Naive thymus-derived CD8-positive, alpha-beta T cell (primary cell): ENCODE measurements around the gene ELMOD1. TPM values are rescaled to one million over a fixed set of nuclear protein-coding genes. Genes with fewer than 3 reads are reported as not detected.

Source experiments
- ATAC-seq, 2 donors: fragments of 150-1000 bp; cut with Tn5 transposase in 1 of 2; sonication (Bioruptor Pico), chemical (Tn5 transposase) in 1 of 2; 1 replicate in 1 of 2; 2 replicates in 1 of 2; pipeline ENCODE4 v1.10.0; 2021; ENCODE audit warnings: mild to moderate bottlenecking in 2 of 2, moderate library complexity in 2 of 2
- POLR2A ChIA-PET: fragments of 350-600 bp; sonication (Branson Sonifier 250); formaldehyde crosslinking; loops from one replicate; lab custom pipeline; 2021; ENCODE audit warnings: antibody characterized with exemption; lab: Charles Lee
- DNase-seq, 10 donors: peaks; one replicate each; pipeline versions ENCODE4 v3.0.0 to v3.0.0-alpha.2; 2020 to 2022
- H3K27ac Mint-ChIP-seq, 10 donors: one replicate each; pipeline ENCODE4 v1.8.0; 2020 to 2022; ENCODE audit warnings: mild to moderate bottlenecking in 10 of 10, mixed read lengths in 10 of 10, moderate library complexity in 4 of 10, inconsistent platforms in 1 of 10
- H3K27me3 Mint-ChIP-seq, 5 donors: one replicate each; pipeline ENCODE4 v1.8.0; 2021 to 2022; ENCODE audit warnings: mixed read lengths in 5 of 5
- H3K36me3 Mint-ChIP-seq, 3 donors: one replicate each; pipeline ENCODE4 v1.8.0; 2020 to 2022; ENCODE audit warnings: mixed read lengths in 3 of 3, mild to moderate bottlenecking in 2 of 3, inconsistent platforms in 1 of 3
- H3K4me1 Mint-ChIP-seq, 4 donors: one replicate each; pipeline ENCODE4 v1.8.0; 2021 to 2022; ENCODE audit warnings: mixed read lengths in 4 of 4
- H3K4me3 Mint-ChIP-seq, 10 donors: one replicate each; pipeline ENCODE4 v1.8.0; 2020 to 2022; ENCODE audit warnings: mild to moderate bottlenecking in 10 of 10, mixed read lengths in 10 of 10, moderate library complexity in 6 of 10, inconsistent platforms in 1 of 10
- H3K9me3 Mint-ChIP-seq, 9 donors: one replicate each; pipeline ENCODE4 v1.8.0; 2020 to 2022; ENCODE audit warnings: mixed read lengths in 9 of 9, mild to moderate bottlenecking in 3 of 9, inconsistent platforms in 1 of 9, moderate library complexity in 1 of 9
- polyA plus RNA-seq, 3 donors: library from polyadenylated mRNA; unstranded; fragments of 300-500 nt; fragmentation: Illumina TruSeq; gene quantifications; one replicate each; pipeline ENCODE4 v1.2.3, GENCODE V29; 2021
- total RNA-seq, 8 experiments: library from RNA in 2 of 8; stranded (reverse) in 2 of 8; gene quantifications; one replicate each; pipeline ENCODE4 v1.2.3 and lab custom pipeline; 2021 to 2026

The ELMOD1 gene
- total and polyA plus RNA-seq, 5 experiments from 2014 or later, result not detected

DNA sequence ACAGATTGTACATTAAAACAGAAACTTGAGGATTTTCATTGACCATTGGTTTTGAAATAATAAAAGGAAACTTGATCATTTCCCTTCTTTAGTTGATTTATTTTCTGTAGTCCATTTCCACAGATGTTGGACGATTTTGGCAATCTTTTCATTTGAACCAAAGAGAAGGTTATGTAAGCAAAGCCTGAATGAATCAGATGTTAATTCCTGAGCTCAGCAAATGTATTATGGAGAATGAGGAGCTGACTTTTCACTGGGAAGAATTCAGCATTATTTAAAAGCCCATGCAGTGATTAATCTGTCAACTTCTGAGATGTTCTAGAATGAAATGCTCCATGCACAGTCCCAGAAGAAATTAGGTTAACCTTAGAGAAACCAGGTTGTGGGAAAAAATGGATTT lies 29.0 kb downstream of the ELMOD1 start:
- POLR2A ChIA-PET, result no interaction called here
- Mint-ChIP-seq H3K4me3 (no peak overlapping the region), H3K27me3 (peaks cover 19 to 56% (median 25%) of the 10 kb centered on the region in 5 donors), H3K4me1 (no peaks in the 10 kb centered on the region), H3K9me3 (no peaks in the 10 kb centered on the region), H3K36me3 (no peaks in the 10 kb centered on the region), H3K27ac (no peak overlapping the region)
- DNase-seq (no peak), ATAC-seq (no peak)

GRCh38 chr11:107621081-107621480 lies 30.1 kb downstream of the ELMOD1 start:
- no peaks in the 10 kb centered on the region for H3K4me1 Mint-ChIP-seq

GRCh38 chr11:107623183-107623582 lies 32.2 kb downstream of the ELMOD1 start:
- DNase-seq (no peak), ATAC-seq (no peak)
- POLR2A ChIA-PET, result no interaction called here
- peaks cover 14 to 68% (median 30%) of the 10 kb centered on the region in 5 donors for H3K27me3 Mint-ChIP-seq
- no peak overlapping the region for H3K4me3 Mint-ChIP-seq
- H3K36me3 Mint-ChIP-seq, result no peaks in the 10 kb centered on the region
- H3K27ac Mint-ChIP-seq, result no peak overlapping the region
- H3K4me1 Mint-ChIP-seq, result no peaks in the 10 kb centered on the region
- no peaks in the 10 kb centered on the region for H3K9me3 Mint-ChIP-seq

More at GRCh38 chr11:107621081-107621480, 30.1 kb downstream of the ELMOD1 start:
- Mint-ChIP-seq H3K27me3 (peaks cover 19 to 68% (median 33%) of the 10 kb centered on the region in 5 donors), H3K27ac (no peak overlapping the region), H3K36me3 (no peaks in the 10 kb centered on the region), H3K4me3 (no peak overlapping the region), H3K9me3 (no peaks in the 10 kb centered on the region)
- ATAC-seq, result no peak
- DNase-seq, result no peak
- POLR2A ChIA-PET, result no interaction called here

DNA sequence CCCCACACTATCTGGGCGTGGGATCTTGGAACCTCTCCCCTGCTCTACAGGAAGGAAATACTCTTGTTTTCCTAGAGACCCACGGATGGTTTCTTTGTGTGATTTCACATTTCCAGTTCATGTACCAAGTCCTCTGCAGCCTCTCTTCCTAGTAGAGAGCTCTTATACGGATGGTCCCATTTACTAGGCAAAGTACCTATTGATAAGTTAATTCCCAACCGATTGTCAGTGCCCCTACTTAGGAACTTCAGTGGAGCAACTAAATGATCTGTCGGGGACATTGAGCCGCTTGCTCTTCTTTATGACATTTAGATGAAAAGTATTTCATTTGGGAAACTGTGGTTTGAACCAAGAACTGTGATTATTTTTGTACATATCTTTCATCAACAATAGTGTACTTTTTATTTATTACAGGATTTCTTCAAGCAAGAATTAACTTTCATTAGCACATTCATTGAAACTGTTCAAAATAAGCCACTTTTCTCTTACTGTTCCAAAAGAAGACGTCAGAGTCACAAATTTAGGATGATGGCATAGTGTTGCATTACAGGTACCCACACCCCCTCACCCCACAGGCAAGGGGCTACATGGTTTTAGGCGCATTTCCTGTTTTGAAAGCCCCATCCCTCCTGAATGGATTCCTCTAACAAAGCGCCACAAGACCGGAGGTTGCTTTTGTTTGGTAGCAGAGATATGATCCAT lies 34.2 kb downstream of the ELMOD1 start:
- DNase-seq, result no peak
- Mint-ChIP-seq H3K4me3 (no peak overlapping the region), H3K27me3 (peaks cover 19 to 73% (median 34%) of the 10 kb centered on the region in 5 donors), H3K27ac (no peak overlapping the region), H3K9me3 (no peaks in the 10 kb centered on the region), H3K36me3 (no peaks in the 10 kb centered on the region), H3K4me1 (no peaks in the 10 kb centered on the region)
- no peak for ATAC-seq
- POLR2A ChIA-PET, result no interaction called here

DNA sequence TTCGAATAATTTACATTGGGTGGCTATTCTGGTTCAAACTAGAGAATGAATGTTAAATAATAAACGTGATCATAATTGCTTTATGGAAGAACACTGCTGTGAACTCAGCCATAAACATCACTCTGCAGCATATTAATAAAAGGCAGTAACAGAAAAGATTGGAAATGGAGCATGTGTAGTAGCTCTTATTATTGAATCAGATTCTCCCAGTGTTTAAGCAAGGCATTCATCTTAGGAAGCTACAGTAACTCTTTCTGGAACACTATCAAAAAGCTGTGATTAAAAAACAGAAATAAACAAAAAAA lies 34.7 kb downstream of the ELMOD1 start:
- peaks cover 22 to 70% (median 36%) of the 10 kb centered on the region in 5 donors for H3K27me3 Mint-ChIP-seq
- H3K4me3 Mint-ChIP-seq, result no peak overlapping the region
- POLR2A ChIA-PET, result no interaction called here
- no peaks in the 10 kb centered on the region for H3K4me1 Mint-ChIP-seq
- ATAC-seq (no peak), DNase-seq (no peak)
- no peaks in the 10 kb centered on the region for H3K36me3 Mint-ChIP-seq
- H3K27ac Mint-ChIP-seq, result no peak overlapping the region
- H3K9me3 Mint-ChIP-seq, result no peaks in the 10 kb centered on the region

DNA sequence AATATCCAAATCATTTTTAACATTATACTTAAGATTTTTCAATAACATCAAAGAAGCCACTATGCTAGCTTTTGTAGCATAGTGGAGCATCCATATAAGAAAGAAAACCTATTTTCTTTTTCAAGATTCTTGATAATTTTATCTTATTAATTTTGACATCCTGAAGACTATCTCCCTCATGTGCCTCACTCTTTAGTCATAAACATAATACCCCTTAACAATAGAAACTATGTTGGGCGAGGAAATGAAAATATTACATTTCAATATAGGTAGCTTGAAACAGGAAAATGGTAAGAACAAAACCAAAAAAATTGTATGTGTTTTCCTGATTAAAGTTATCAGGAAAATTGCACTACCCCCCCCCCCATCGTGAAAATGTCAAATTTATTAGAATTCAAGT lies 40.1 kb downstream of the ELMOD1 start:
- POLR2A ChIA-PET, result no interaction called here
- Mint-ChIP-seq H3K4me1 (peaks cover 0 to 1% (median 0%) of the 10 kb centered on the region in 4 donors), H3K36me3 (no peaks in the 10 kb centered on the region), H3K9me3 (no peaks in the 10 kb centered on the region), H3K4me3 (no peak overlapping the region), H3K27ac (no peak overlapping the region), H3K27me3 (peaks cover 20 to 48% (median 31%) of the 10 kb centered on the region in 5 donors)
- ATAC-seq (no peak), DNase-seq (no peak)

- no peaks in the 10 kb centered on the region for H3K9me3 Mint-ChIP-seq
- no peak overlapping the region for H3K4me3 Mint-ChIP-seq
- H3K36me3 Mint-ChIP-seq, result no peaks in the 10 kb centered on the region
- H3K4me1 Mint-ChIP-seq, result peaks cover 0 to 1% (median 0%) of the 10 kb centered on the region in 4 donors
- DNase-seq, result no peak
- no peak overlapping the region for H3K27ac Mint-ChIP-seq
- POLR2A ChIA-PET, result no interaction called here
- H3K27me3 Mint-ChIP-seq, result peaks cover 18 to 48% (median 29%) of the 10 kb centered on the region in 5 donors
- no peak for ATAC-seq
Observed at GRCh38 chr11:107631931-107632330, 41.0 kb downstream of the ELMOD1 start.

DNA sequence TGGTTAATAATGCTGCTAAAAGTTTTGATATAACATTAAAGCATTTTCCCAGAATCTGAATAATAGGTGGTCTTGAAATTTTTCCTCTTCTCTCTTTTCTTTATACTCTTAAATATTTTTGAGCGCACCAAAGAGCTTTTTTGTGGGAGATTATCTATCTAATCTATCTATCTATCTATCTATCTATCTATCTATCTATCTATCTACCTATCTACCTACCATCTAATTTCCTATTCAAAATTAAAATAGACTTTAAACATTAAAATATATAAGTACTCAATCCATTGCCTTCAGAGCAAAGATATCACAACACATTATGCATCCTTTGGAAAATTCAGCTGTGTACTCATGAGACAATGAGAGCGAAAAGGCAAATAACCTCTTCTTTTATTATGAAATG lies 55.8 kb downstream of the ELMOD1 start:
- POLR2A ChIA-PET, result no interaction called here
- ATAC-seq, result no peak
- H3K27ac Mint-ChIP-seq, result no peak overlapping the region

DNA sequence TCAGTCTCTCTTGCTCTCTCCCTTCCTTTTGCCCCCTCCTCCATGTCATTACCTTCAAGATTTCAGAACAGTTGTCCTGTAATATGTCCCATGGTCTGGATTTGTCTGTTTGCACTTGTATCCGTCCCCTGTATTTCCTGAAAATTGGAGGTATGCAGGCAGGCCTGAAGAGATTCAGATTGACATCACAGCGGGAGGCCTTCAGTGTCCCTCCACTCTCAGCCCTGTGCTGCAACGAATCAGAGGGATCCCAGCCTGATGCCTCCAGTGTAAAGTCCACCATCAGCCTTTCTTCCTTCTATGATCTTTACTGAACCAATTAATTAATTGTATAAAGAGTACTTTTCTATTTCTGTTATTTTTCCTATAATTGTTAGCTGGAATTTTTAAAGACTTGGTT lies 57.3 kb downstream of the ELMOD1 start:
- POLR2A ChIA-PET, result no interaction called here
- H3K27ac Mint-ChIP-seq, result no peak overlapping the region
- no peak for ATAC-seq

More for the DNA sequence above, 55.8 kb downstream of the ELMOD1 start:
- no peak overlapping the region for H3K4me3 Mint-ChIP-seq
- H3K9me3 Mint-ChIP-seq, result peaks cover 0 to 2% (median 0%) of the 10 kb centered on the region in 9 donors
- no peaks in the 10 kb centered on the region for H3K36me3 Mint-ChIP-seq
- DNase-seq, result no peak
- H3K4me1 Mint-ChIP-seq, result no peaks in the 10 kb centered on the region
- H3K27me3 Mint-ChIP-seq, result peaks cover 6 to 26% (median 13%) of the 10 kb centered on the region in 5 donors

DNA sequence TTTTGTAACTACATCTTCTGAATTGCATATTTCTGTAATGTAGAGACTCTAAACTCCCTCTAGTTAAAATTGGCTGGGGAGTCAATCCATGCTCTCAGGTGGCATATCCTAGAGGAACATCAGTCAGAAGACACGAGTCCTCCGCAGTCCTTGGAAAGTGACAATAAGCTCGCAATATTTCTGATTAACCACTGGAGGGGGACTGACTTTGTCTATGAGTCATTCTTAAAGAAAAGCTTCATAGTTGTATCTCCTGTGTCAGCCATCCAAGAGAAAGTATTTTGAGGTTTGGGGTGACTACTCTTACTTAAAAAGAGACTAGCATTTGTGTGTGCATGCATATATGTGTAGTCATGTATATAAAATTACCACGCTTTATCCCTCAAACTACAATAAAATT lies 60.7 kb downstream of the ELMOD1 start:
- POLR2A ChIA-PET, result no interaction called here
- peaks cover 11 to 31% (median 16%) of the 10 kb centered on the region in 5 donors for H3K27me3 Mint-ChIP-seq
- H3K27ac Mint-ChIP-seq, result no peak overlapping the region
- H3K9me3 Mint-ChIP-seq, result no peaks in the 10 kb centered on the region
- no peaks in the 10 kb centered on the region for H3K36me3 Mint-ChIP-seq
- no peak overlapping the region for H3K4me3 Mint-ChIP-seq
- ATAC-seq, result no peak
- no peaks in the 10 kb centered on the region for H3K4me1 Mint-ChIP-seq
- no peak for DNase-seq

More for the DNA sequence above, 57.3 kb downstream of the ELMOD1 start:
- peaks cover 0 to 2% (median 0%) of the 10 kb centered on the region in 9 donors for H3K9me3 Mint-ChIP-seq
- no peak for DNase-seq
- peaks cover 10 to 26% (median 15%) of the 10 kb centered on the region in 5 donors for H3K27me3 Mint-ChIP-seq
- no peaks in the 10 kb centered on the region for H3K36me3 Mint-ChIP-seq
- H3K4me1 Mint-ChIP-seq, result no peaks in the 10 kb centered on the region
- no peak overlapping the region for H3K4me3 Mint-ChIP-seq

- H3K27ac Mint-ChIP-seq, result no peak overlapping the region
- ATAC-seq (no peak), DNase-seq (no peak)
- no peaks in the 10 kb centered on the region for H3K36me3 Mint-ChIP-seq
- H3K9me3 Mint-ChIP-seq, result no peaks in the 10 kb centered on the region
- H3K4me3 Mint-ChIP-seq, result no peak overlapping the region
- H3K4me1 Mint-ChIP-seq, result no peaks in the 10 kb centered on the region
- POLR2A ChIA-PET, result no interaction called here
- peaks cover 13 to 30% (median 17%) of the 10 kb centered on the region in 5 donors for H3K27me3 Mint-ChIP-seq
Observed at GRCh38 chr11:107653076-107653475, 62.1 kb downstream of the ELMOD1 start.

- Mint-ChIP-seq H3K9me3 (no peaks in the 10 kb centered on the region), H3K27ac (no peak overlapping the region), H3K27me3 (peaks cover 8 to 15% (median 9%) of the 10 kb centered on the region in 5 donors), H3K4me3 (no peak overlapping the region), H3K36me3 (no peaks in the 10 kb centered on the region), H3K4me1 (no peaks in the 10 kb centered on the region)
- POLR2A ChIA-PET, result no interaction called here
- DNase-seq, result no peak
- ATAC-seq, result no peak
Observed at GRCh38 chr11:107655602-107656001, 64.7 kb downstream of the ELMOD1 start.

- H3K4me1 Mint-ChIP-seq, result no peaks in the 10 kb centered on the region
- POLR2A ChIA-PET, result no interaction called here
Observed at GRCh38 chr11:107659310-107659709, 68.4 kb downstream of the ELMOD1 start.

GRCh38 chr11:107660066-107660465 lies 69.1 kb downstream of the ELMOD1 start:
- POLR2A ChIA-PET, result no interaction called here
- no peak for ATAC-seq
- no peaks in the 10 kb centered on the region for H3K4me1 Mint-ChIP-seq
- H3K36me3 Mint-ChIP-seq, result no peaks in the 10 kb centered on the region
- DNase-seq, result no peak
- peaks cover 4 to 18% (median 9%) of the 10 kb centered on the region in 5 donors for H3K27me3 Mint-ChIP-seq
- H3K27ac Mint-ChIP-seq, result no peak overlapping the region
- H3K9me3 Mint-ChIP-seq, result no peaks in the 10 kb centered on the region
- H3K4me3 Mint-ChIP-seq, result no peak overlapping the region

More at GRCh38 chr11:107659310-107659709, 68.4 kb downstream of the ELMOD1 start:
- Mint-ChIP-seq H3K36me3 (no peaks in the 10 kb centered on the region), H3K27me3 (peaks cover 4 to 15% (median 7%) of the 10 kb centered on the region in 5 donors), H3K27ac (no peak overlapping the region), H3K9me3 (no peaks in the 10 kb centered on the region), H3K4me3 (no peak overlapping the region)
- no peak for ATAC-seq
- no peak for DNase-seq
